ENCODE results near the gene CMPK2. TPM values are rescaled to one million over a fixed set of nuclear protein-coding genes. Genes with fewer than 3 reads are reported as not detected.

The CMPK2 gene
- total and polyA plus RNA-seq, 2 donors (not counting 1 experiment from before 2014, with no cell fraction given): 0.33 to 0.52 TPM

- TF ChIP-seq CTCF (conservative IDR thresholded peaks at IDR 0.05 in 1 of 2, IDR thresholded peaks at IDR 0.05 in 1 of 2; ENCODE audit: low read depth in 1 of 2, low read length in 2 of 2) (no peak), EZH2 (IDR thresholded peaks at IDR 0.05; ENCODE audit: low read length, missing control alignments) (no peak)
- Histone ChIP-seq H3K79me2 (ENCODE audit: control insufficient read depth, insufficient read depth, low read length) (no peaks in the 10 kb centered on the region), H3K27me3 (ENCODE audit: control insufficient read depth, insufficient read depth, low read length) (peaks cover 3% of the 10 kb centered on the region), H3K4me2 (ENCODE audit: extremely low read depth, insufficient read depth, low read length) (no peak overlapping the region), H3K4me3 (replicated peaks in 1 of 4; ENCODE audit: control extremely low read depth in 1 of 4, insufficient read depth in 1 of 4, low read depth in 3 of 4, low read length in 4 of 4) (no peak overlapping the region), H3K27ac (ENCODE audit: insufficient read depth, low read length) (no peak overlapping the region), H3K9me3 (ENCODE audit: control insufficient read depth, insufficient read depth, low read depth, low read length) (no peaks in the 10 kb centered on the region), H2AFZ (ENCODE audit: low read length) (no peak overlapping the region), H4K20me1 (ENCODE audit: control insufficient read depth, extremely low read depth, insufficient read depth, low read length) (no peaks in the 10 kb centered on the region), H3K4me1 (ENCODE audit: control insufficient read depth, extremely low read depth, insufficient read depth, low read length) (no peaks in the 10 kb centered on the region), H3K36me3 (ENCODE audit: control insufficient read depth, insufficient read depth, low read length) (no peaks in the 10 kb centered on the region), H3K9ac (ENCODE audit: insufficient read depth, low read length) (no peak overlapping the region)
- no peak for DNase-seq (ENCODE audit: low read depth in 2 of 2)
These were observed 47.9 kb upstream of the CMPK2 start for GRCh38 chr2:6913415-6914157.

- no peak overlapping the region for H3K27ac ChIP-seq (ENCODE audit: insufficient read depth, low read length)
- H3K4me1 ChIP-seq (ENCODE audit: control insufficient read depth, extremely low read depth, insufficient read depth, low read length): no peaks in the 10 kb centered on the region
- no peak overlapping the region for H3K4me2 ChIP-seq (ENCODE audit: extremely low read depth, insufficient read depth, low read length)
- no peaks in the 10 kb centered on the region for H3K79me2 ChIP-seq (ENCODE audit: control insufficient read depth, insufficient read depth, low read length)
- no peak overlapping the region for H3K9ac ChIP-seq (ENCODE audit: insufficient read depth, low read length)
- TF ChIP-seq CTCF (conservative IDR thresholded peaks at IDR 0.05 in 1 of 2, IDR thresholded peaks at IDR 0.05 in 1 of 2; ENCODE audit: low read depth in 1 of 2, low read length in 2 of 2) (no peak), EZH2 (IDR thresholded peaks at IDR 0.05; ENCODE audit: low read length, missing control alignments) (no peak)
- no peak overlapping the region for H2AFZ ChIP-seq (ENCODE audit: low read length)
- no peak overlapping the region for H3K4me3 ChIP-seq (replicated peaks in 1 of 4; ENCODE audit: control extremely low read depth in 1 of 4, insufficient read depth in 1 of 4, low read depth in 3 of 4, low read length in 4 of 4)
- DNase-seq (ENCODE audit: low read depth in 2 of 2): no peak
- H3K27me3 ChIP-seq (ENCODE audit: control insufficient read depth, insufficient read depth, low read length): peaks cover 3% of the 10 kb centered on the region
- no peaks in the 10 kb centered on the region for H3K36me3 ChIP-seq (ENCODE audit: control insufficient read depth, insufficient read depth, low read length)
- H4K20me1 ChIP-seq (ENCODE audit: control insufficient read depth, extremely low read depth, insufficient read depth, low read length): no peaks in the 10 kb centered on the region
- H3K9me3 ChIP-seq (ENCODE audit: control insufficient read depth, insufficient read depth, low read depth, low read length): no peaks in the 10 kb centered on the region
These were observed 46.0 kb upstream of the CMPK2 start for GRCh38 chr2:6911721-6912120.

- Histone ChIP-seq H3K36me3 (ENCODE audit: control insufficient read depth, insufficient read depth, low read length) (no peaks in the 10 kb centered on the region), H3K4me3 (replicated peaks in 1 of 4; ENCODE audit: control extremely low read depth in 1 of 4, insufficient read depth in 1 of 4, low read depth in 3 of 4, low read length in 4 of 4) (no peak overlapping the region), H3K4me2 (ENCODE audit: extremely low read depth, insufficient read depth, low read length) (no peak overlapping the region), H4K20me1 (ENCODE audit: control insufficient read depth, extremely low read depth, insufficient read depth, low read length) (no peaks in the 10 kb centered on the region), H3K4me1 (ENCODE audit: control insufficient read depth, extremely low read depth, insufficient read depth, low read length) (no peaks in the 10 kb centered on the region), H3K27ac (ENCODE audit: insufficient read depth, low read length) (no peak overlapping the region), H3K9ac (ENCODE audit: insufficient read depth, low read length) (no peak overlapping the region), H2AFZ (ENCODE audit: low read length) (no peak overlapping the region), H3K9me3 (ENCODE audit: control insufficient read depth, insufficient read depth, low read depth, low read length) (no peaks in the 10 kb centered on the region), H3K79me2 (ENCODE audit: control insufficient read depth, insufficient read depth, low read length) (no peaks in the 10 kb centered on the region), H3K27me3 (ENCODE audit: control insufficient read depth, insufficient read depth, low read length) (peaks cover 3% of the 10 kb centered on the region)
- DNase-seq (ENCODE audit: low read depth in 2 of 2): no peak
- TF ChIP-seq EZH2 (IDR thresholded peaks at IDR 0.05; ENCODE audit: low read length, missing control alignments): no peak
- no peak for TF ChIP-seq CTCF (conservative IDR thresholded peaks at IDR 0.05 in 1 of 2, IDR thresholded peaks at IDR 0.05 in 1 of 2; ENCODE audit: low read depth in 1 of 2, low read length in 2 of 2)
These were observed 44.0 kb upstream of the CMPK2 start for GRCh38 chr2:6909431-6910385.
